Endothelial cell of umbilical vein (primary cell): ENCODE results near the gene FARP1. TPM values are rescaled to one million over a fixed set of nuclear protein-coding genes. Genes with fewer than 3 reads are reported as not detected.

Experiments used
- BruUV-seq: library from RNA; stranded (reverse); fragments of 400-500 nt; replicated peaks from 2 replicates; lab custom pipeline; 2021; lab: Mats Ljungman, UMichigan
- CTCF ChIA-PET: fragments of 300-600, 350-600 bp; sonication (Branson Sonifier 250); formaldehyde crosslinking; loops from one replicate; lab custom pipeline; 2021; ENCODE audit warnings: antibody characterized with exemption, inconsistent platforms; lab: Charles Lee
- POLR2A ChIA-PET: fragments of 300-600, 350-600 bp; sonication (Branson Sonifier 250); formaldehyde crosslinking; loops from one replicate; lab custom pipeline; 2021; ENCODE audit warnings: antibody characterized with exemption, inconsistent platforms; lab: Charles Lee
- DNase-seq: peaks from one replicate; pipeline ENCODE4 v3.0.0-alpha.2; 2011; ENCODE audit warnings: low read depth, low spot score
- FAIRE-seq: peaks from 2 replicates; lab custom pipeline; 2011; peaks lifted over from hg19 to GRCh38; lab: Jason Lieb, UNC
- H2AFZ ChIP-seq: 2 replicates; pipeline ENCODE4 v1.6.0; 2012; ENCODE audit warnings: low read depth, low read length, control low read depth, inconsistent platforms
- H3K27ac ChIP-seq: 2 replicates; pipeline ENCODE4 v1.5.1; 2011; ENCODE audit warnings: low read depth, mild to moderate bottlenecking, control low read depth, low read length, moderate library complexity; ENCODE audit not compliant: insufficient read depth
- H3K27me3 ChIP-seq, 2 experiments: 2 replicates each; pipeline versions ENCODE4 v1.6.0 to v1.6.1; 2011; ENCODE audit warnings: low read length in 2 of 2, mixed read lengths in 1 of 2; ENCODE audit not compliant: control insufficient read depth in 2 of 2, insufficient read depth in 2 of 2
- H3K36me3 ChIP-seq, 2 experiments: 2 replicates in 1 of 2; 3 replicates in 1 of 2; pipeline ENCODE4 v1.5.1; 2011; ENCODE audit warnings: low read length in 2 of 2, mild to moderate bottlenecking in 1 of 2, moderate library complexity in 1 of 2; ENCODE audit not compliant: control insufficient read depth in 2 of 2, insufficient read depth in 2 of 2; ENCODE audit errors: extremely low read depth in 1 of 2
- H3K4me1 ChIP-seq: 3 replicates; pipeline ENCODE4 v1.5.1; 2011; ENCODE audit warnings: mild to moderate bottlenecking, low read length; ENCODE audit not compliant: control insufficient read depth, insufficient read depth; ENCODE audit errors: extremely low read depth
- H3K4me2 ChIP-seq: 2 replicates; pipeline ENCODE4 v1.6.1; 2011; ENCODE audit warnings: low read length, control low read depth, mixed read lengths; ENCODE audit not compliant: insufficient read depth
- H3K4me3 ChIP-seq, 3 experiments: fragments of 200-600 bp in 1 of 3; sonication (generic), shearing (Covaris generic) in 1 of 3; replicated peaks in 1 of 3; 2 replicates each; pipeline ENCODE4 v1.5.1; 2011 to 2016; ENCODE audit warnings: control low read depth in 3 of 3, low read length in 3 of 3, mild to moderate bottlenecking in 2 of 3, inconsistent platforms in 1 of 3, low read depth in 1 of 3, moderate library complexity in 1 of 3; ENCODE audit not compliant: insufficient read depth in 1 of 3
- H3K79me2 ChIP-seq: 2 replicates; pipeline ENCODE4 v1.6.0; 2012; ENCODE audit warnings: low read length, inconsistent platforms; ENCODE audit not compliant: control insufficient read depth, insufficient read depth
- H3K9ac ChIP-seq: replicated peaks from 2 replicates; pipeline ENCODE3; 2011; ENCODE audit warnings: low read length, control low read depth; ENCODE audit not compliant: insufficient read depth; ENCODE audit errors: extremely low read depth
- H3K9me1 ChIP-seq: replicated peaks from 3 replicates; pipeline ENCODE4 v1.6.0; 2011; ENCODE audit warnings: mild to moderate bottlenecking, low read length; ENCODE audit not compliant: control insufficient read depth, insufficient read depth; ENCODE audit errors: extremely low read depth
- H3K9me3 ChIP-seq: replicated peaks from 2 replicates; pipeline ENCODE4 v1.5.1; 2012; ENCODE audit warnings: low read length, inconsistent platforms; ENCODE audit not compliant: control insufficient read depth, insufficient read depth
- H4K20me1 ChIP-seq: replicated peaks from 2 replicates; pipeline ENCODE3; 2011; ENCODE audit warnings: mild to moderate bottlenecking, low read length; ENCODE audit not compliant: control insufficient read depth, insufficient read depth; ENCODE audit errors: extremely low read depth
- EZH2 ChIP-seq: IDR thresholded peaks from 2 replicates; pipeline ENCODE4 v1.6.1; 2012; ENCODE audit warnings: borderline replicate concordance, low read depth, mild to moderate bottlenecking, moderate library complexity, low read length, inconsistent platforms; ENCODE audit not compliant: severe bottlenecking
- FOS ChIP-seq: IDR thresholded peaks from 2 replicates; pipeline ENCODE4 v1.6.1; 2011; ENCODE audit warnings: mild to moderate bottlenecking, low read length, moderate library complexity, borderline replicate concordance; ENCODE audit not compliant: insufficient read depth
- GATA2 ChIP-seq: IDR thresholded peaks from 2 replicates; pipeline ENCODE4 v1.7.0; 2011; ENCODE audit warnings: low read depth, mild to moderate bottlenecking, moderate library complexity, mixed read lengths, low read length; ENCODE audit not compliant: insufficient read length, insufficient read depth
- JUN ChIP-seq: IDR thresholded peaks from 2 replicates; pipeline ENCODE4 v1.6.1; 2011; ENCODE audit warnings: borderline replicate concordance, low read depth; ENCODE audit not compliant: insufficient read length, insufficient read depth
- MAX ChIP-seq: IDR thresholded peaks from 2 replicates; pipeline ENCODE4 v1.6.1; 2011; ENCODE audit not compliant: insufficient read depth, insufficient read length
- MYC ChIP-seq: IDR thresholded peaks from one replicate; pipeline ENCODE4 v1.6.1; 2011; ENCODE audit warnings: mild to moderate bottlenecking, low read depth, low read length
- POLR2A ChIP-seq: IDR thresholded peaks from 2 replicates; pipeline ENCODE4 v1.6.1; 2012; ENCODE audit warnings: low read depth, mild to moderate bottlenecking, control low read depth, low read length
- POLR2AphosphoS5 ChIP-seq: IDR thresholded peaks from 2 replicates; pipeline ENCODE4 v1.6.1; 2012; ENCODE audit warnings: low read depth, mild to moderate bottlenecking, control low read depth, low read length, moderate library complexity; ENCODE audit not compliant: insufficient read depth
- dilution Hi-C: fragments of 300-500 bp; cut with MboI; formaldehyde crosslinking; loops from one replicate; pipeline ENCODE4 v1.15.0; 2019; ENCODE audit warnings: low sequenced_read_pairs; ENCODE audit not compliant: extremely low pct_ligation_motif_present
- intact Hi-C: fragments of 100-400 bp; cut with micrococcal nuclease; formaldehyde crosslinking; loops from one replicate; pipeline ENCODE4 v1.10.0; 2022
- polyA plus RNA-seq, 4 experiments: library from polyadenylated mRNA; depleted of rRNA in 3 of 4; stranded (reverse) in 3 of 4; unstranded in 1 of 4; fragments of >200 nt; gene quantifications; 2 replicates each; pipeline versions ENCODE4 v1.2.1 to v1.2.3, GENCODE V29; 2011 to 2012; ENCODE audit warnings: missing spikeins in 1 of 4
- total RNA-seq: library from RNA; stranded (reverse); gene quantifications from 2 replicates; pipeline ENCODE4 v1.2.3, GENCODE V29; 2021
- TF ChIP-seq, protein P1 (sequence below), 2 donors: IDR thresholded peaks; 1 replicate in 1 of 2; 2 replicates in 1 of 2; pipeline ENCODE4 v1.5.1; 2011; ENCODE audit warnings: low read length in 2 of 2, mild to moderate bottlenecking in 2 of 2, moderate library complexity in 2 of 2, control low read depth in 1 of 2, inconsistent platforms in 1 of 2, low read depth in 1 of 2; ENCODE audit not compliant: insufficient read depth in 1 of 2; ENCODE audit errors: extremely low read depth in 1 of 2

FARP1 gene
- total and polyA plus RNA-seq, 2 donors (not counting 3 experiments of a cell fraction or from before 2014, with no cell fraction given): 19.0 to 77.7 TPM

GRCh38 chr13:98325724-98326123, 182.8 kb downstream of the FARP1 start:
- no peak for FAIRE-seq
- TF ChIP-seq FOS (no peak), POLR2A (no peak), JUN (no peak), EZH2 (no peak), GATA2 (no peak), MYC (no peak), MAX (no peak), POLR2AphosphoS5 (no peak)
- TF ChIP-seq, protein P1, sequence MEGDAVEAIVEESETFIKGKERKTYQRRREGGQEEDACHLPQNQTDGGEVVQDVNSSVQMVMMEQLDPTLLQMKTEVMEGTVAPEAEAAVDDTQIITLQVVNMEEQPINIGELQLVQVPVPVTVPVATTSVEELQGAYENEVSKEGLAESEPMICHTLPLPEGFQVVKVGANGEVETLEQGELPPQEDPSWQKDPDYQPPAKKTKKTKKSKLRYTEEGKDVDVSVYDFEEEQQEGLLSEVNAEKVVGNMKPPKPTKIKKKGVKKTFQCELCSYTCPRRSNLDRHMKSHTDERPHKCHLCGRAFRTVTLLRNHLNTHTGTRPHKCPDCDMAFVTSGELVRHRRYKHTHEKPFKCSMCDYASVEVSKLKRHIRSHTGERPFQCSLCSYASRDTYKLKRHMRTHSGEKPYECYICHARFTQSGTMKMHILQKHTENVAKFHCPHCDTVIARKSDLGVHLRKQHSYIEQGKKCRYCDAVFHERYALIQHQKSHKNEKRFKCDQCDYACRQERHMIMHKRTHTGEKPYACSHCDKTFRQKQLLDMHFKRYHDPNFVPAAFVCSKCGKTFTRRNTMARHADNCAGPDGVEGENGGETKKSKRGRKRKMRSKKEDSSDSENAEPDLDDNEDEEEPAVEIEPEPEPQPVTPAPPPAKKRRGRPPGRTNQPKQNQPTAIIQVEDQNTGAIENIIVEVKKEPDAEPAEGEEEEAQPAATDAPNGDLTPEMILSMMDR (IDR thresholded peaks at IDR 0.05; ENCODE audit: extremely low read depth in 1 of 2, insufficient read depth in 1 of 2, low read depth in 1 of 2, low read length in 2 of 2): no peak
- Histone ChIP-seq H3K9me3 (no peaks in the 10 kb centered on the region), H3K4me1 (no peaks in the 10 kb centered on the region), H3K4me3 (no peak overlapping the region), H3K4me2 (no peak overlapping the region), H4K20me1 (no peaks in the 10 kb centered on the region), H3K27ac (no peak overlapping the region), H3K9ac (no peak overlapping the region), H3K79me2 (no peaks in the 10 kb centered on the region), H3K36me3 (no peaks in the 10 kb centered on the region), H3K9me1 (no peaks in the 10 kb centered on the region), H3K27me3 (no peaks in the 10 kb centered on the region), H2AFZ (no peak overlapping the region)
- ChIA-PET CTCF (interaction anchor here (1.7 kb wide), 1 partner anchor 24 kb away, joined by 3 read pairs; no protein-coding TSS in a partner anchor), POLR2A (no interaction called here)
- intact Hi-C loops (no loop called here), dilution Hi-C loops (no loop called here)
- DNase-seq: no peak
- no TSS peak for BruUV-seq
